ENCODE measurements around the gene MPO. TPM values are rescaled to one million over a fixed set of nuclear protein-coding genes. Genes with fewer than 3 reads are reported as not detected.

MPO gene
- total and polyA plus RNA-seq, 2 of the 8 experiments (the other 6 are each of a cell fraction or from before 2014, with no cell fraction given): 0.06 to 0.74 TPM

DNA sequence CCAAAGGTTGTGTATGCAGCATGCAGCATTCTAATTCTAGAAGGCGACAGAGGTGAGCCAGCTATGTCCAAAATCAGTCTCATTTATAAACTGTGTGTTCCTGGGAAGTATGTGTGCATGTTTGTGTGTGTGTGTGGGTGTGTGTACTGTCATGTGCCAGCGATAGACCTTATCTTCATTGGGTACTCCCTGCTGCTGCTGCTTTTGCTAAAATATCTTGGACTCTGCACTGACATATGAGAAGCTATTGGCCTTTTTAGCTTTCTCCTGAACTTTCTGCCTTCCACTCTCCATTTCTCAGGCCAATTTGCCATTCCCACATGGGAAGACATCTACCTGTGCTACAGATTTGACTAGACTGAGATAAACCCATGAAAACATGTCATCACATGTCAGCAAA is 44.3 kb downstream of the MPO start:
- DNase-seq (ENCODE audit: low read depth in 1 of 2, low spot score in 2 of 2) (no peak), FAIRE-seq (no peak)
- no peak overlapping the region for H3K4ac ChIP-seq (replicated peaks; ENCODE audit: insufficient read length, low read depth, low read length)
- H3K23me2 ChIP-seq (ENCODE audit: low read depth, low read length): no peaks in the 10 kb centered on the region
- H3K9me3 ChIP-seq (ENCODE audit: insufficient read depth in 2 of 2, low read depth in 1 of 2, low read length in 1 of 2): no peaks in the 10 kb centered on the region
- H3K4me2 ChIP-seq (ENCODE audit: insufficient read depth in 1 of 2, low read depth in 2 of 2, low read length in 2 of 2): no peak overlapping the region
- H2AFZ ChIP-seq (ENCODE audit: low read length): no peak overlapping the region
- H4K8ac ChIP-seq (ENCODE audit: extremely low read depth, insufficient read depth, low read length): no peak overlapping the region
- H2BK120ac ChIP-seq (replicated peaks; ENCODE audit: low read depth, low read length): no peak overlapping the region
- ChIA-PET POLR2A (ENCODE audit: partially characterized antibody) (interaction anchor here (0.9 to 2.0 kb wide), 2 partner anchors 13 to 22 kb away, joined by 3 to 6 read pairs; no protein-coding TSS in a partner anchor), CTCF (ENCODE audit: partially characterized antibody) (interaction anchor here (1.2 to 4.5 kb wide), 9 partner anchors 10 to 81 kb away, joined by 3 to 50 read pairs (median 5); partner anchors contain the start of gene MKS1)
- H3K14ac ChIP-seq (ENCODE audit: insufficient read length): no peak overlapping the region
- H2BK12ac ChIP-seq (ENCODE audit: low read depth, low read length): no peak overlapping the region
- no peak overlapping the region for H3K23ac ChIP-seq (ENCODE audit: insufficient read length)
- H3K27me3 ChIP-seq (replicated peaks in 1 of 4; ENCODE audit: control insufficient read depth in 3 of 4, extremely low read depth in 1 of 4, insufficient read depth in 3 of 4, low read length in 3 of 4): peaks cover 0 to 9% (median 5%) of the 10 kb centered on the region in 4 experiments; a peak in 4 of 7 replicates
- 0 out of 2 replicates have a peak overlapping the region, but pooled peaks have one; percentile 8 for H2AK5ac ChIP-seq (ENCODE audit: low read depth, low read length)
- H4K5ac ChIP-seq (ENCODE audit: insufficient read length, low read depth, low read length): no peak overlapping the region
- no peak overlapping the region for H2BK5ac ChIP-seq (ENCODE audit: low read depth, low read length)
- no peaks in the 10 kb centered on the region for H3K36me3 ChIP-seq (ENCODE audit: control insufficient read depth in 2 of 4, insufficient read depth in 4 of 4, low read length in 3 of 4)
- no peak overlapping the region for H4K91ac ChIP-seq (replicated peaks; ENCODE audit: insufficient read length, low read length)
- no peak overlapping the region for H3K9ac ChIP-seq (replicated peaks in 1 of 4; ENCODE audit: extremely low read depth in 1 of 4, low read depth in 3 of 4, low read length in 3 of 4)
- H3K18ac ChIP-seq (ENCODE audit: extremely low read depth, low read length): no peak overlapping the region
- H3K79me1 ChIP-seq (ENCODE audit: low read depth, low read length): no peaks in the 10 kb centered on the region
- no peak overlapping the region for H2BK15ac ChIP-seq (ENCODE audit: low read length)
- H3K4me3 ChIP-seq (ENCODE audit: extremely low read depth in 1 of 4, insufficient read depth in 2 of 4, low read depth in 3 of 4, low read length in 4 of 4): no peak overlapping the region
- H3K79me2 ChIP-seq (ENCODE audit: control insufficient read depth in 1 of 2, insufficient read depth in 2 of 2, low read length in 2 of 2): no peaks in the 10 kb centered on the region
- H3K27ac ChIP-seq (ENCODE audit: low read depth, low read length): no peak overlapping the region
- H3K4me1 ChIP-seq (replicated peaks in 1 of 4; ENCODE audit: control insufficient read depth in 3 of 4, insufficient read depth in 4 of 4, low read length in 3 of 4): no peaks in the 10 kb centered on the region
- WGBS, 2 experiments (ENCODE audit: extremely low coverage in 1 of 2, insufficient coverage in 1 of 2, insufficient read length in 1 of 2, insufficient replicate concordance in 2 of 2, low coverage in 1 of 2, low lambda C conversion rate in 2 of 2, missing lambda C conversion rate in 1 of 2): 88% methylated on average over 2 of the region's 2 CpGs; no CpG with 5 or more reads in 1 of the 2 experiments
- no peak overlapping the region for H2BK20ac ChIP-seq (ENCODE audit: low read length)
- H3K56ac ChIP-seq (replicated peaks; ENCODE audit: insufficient read length, low read depth, low read length): no peak overlapping the region
- TF ChIP-seq RNF2 (IDR thresholded peaks at IDR 0.05; ENCODE audit: borderline replicate concordance, low read depth, low read length, missing control alignments, poor library complexity, severe bottlenecking) (no peak), MAX (IDR thresholded peaks at IDR 0.05) (no peak), SP2 (IDR thresholded peaks at IDR 0.05; ENCODE audit: low read length) (no peak), KDM1A (IDR thresholded peaks at IDR 0.05; ENCODE audit: borderline replicate concordance, low read length) (no peak)
- no peaks in the 10 kb centered on the region for H4K20me1 ChIP-seq (replicated peaks in 1 of 2; ENCODE audit: control insufficient read depth in 1 of 2, insufficient read depth in 2 of 2, low read length in 2 of 2)
